ENCODE results near the gene PRODH. TPM values are rescaled to one million over a fixed set of nuclear protein-coding genes. Genes with fewer than 3 reads are reported as not detected.
"Not testable (repeated sequence)": the region's sequence is repeated elsewhere in the genome, so short reads cannot be mapped to it uniquely, and the experiment has no call there.

PRODH gene
- total RNA-seq, 1 experiment from 2014 or later, result not detected

GRCh38 chr22:18968011-18968749 lies 32.1 kb upstream of the PRODH start:
- no peak for DNase-seq (ENCODE audit: low read depth)

- peak; percentile 38 for DNase-seq (ENCODE audit: low read depth)
These were observed 31.4 kb upstream of the PRODH start for GRCh38 chr22:18967391-18968010.

- DNase-seq (ENCODE audit: low read depth), result peak; percentile 4
These were observed 30.7 kb upstream of the PRODH start for GRCh38 chr22:18966748-18967147.

GRCh38 chr22:18965526-18966421 lies 29.7 kb upstream of the PRODH start:
- DNase-seq (ENCODE audit: low read depth), result no peak

- DNase-seq (ENCODE audit: low read depth), result not testable (repeated sequence)
These were observed 28.6 kb upstream of the PRODH start for GRCh38 chr22:18964501-18965265.

GRCh38 chr22:18964051-18964450 lies 28.0 kb upstream of the PRODH start:
- not testable (repeated sequence) for DNase-seq (ENCODE audit: low read depth)

- no peak for DNase-seq (ENCODE audit: low read depth)
These were observed 26.2 kb upstream of the PRODH start for GRCh38 chr22:18962308-18962635.

- DNase-seq (ENCODE audit: low read depth), result not testable (repeated sequence)
These were observed 25.7 kb upstream of the PRODH start for GRCh38 chr22:18961632-18962307.

GRCh38 chr22:18961201-18961600 lies 25.1 kb upstream of the PRODH start:
- DNase-seq (ENCODE audit: low read depth), result not testable (repeated sequence)

- DNase-seq (ENCODE audit: low read depth), result not testable (repeated sequence)
These were observed 24.2 kb upstream of the PRODH start for GRCh38 chr22:18960166-18960820.

- not testable (repeated sequence) for DNase-seq (ENCODE audit: low read depth)
These were observed 23.6 kb upstream of the PRODH start for GRCh38 chr22:18959741-18960140.

- not testable (repeated sequence) for DNase-seq (ENCODE audit: low read depth)
These were observed 23.2 kb upstream of the PRODH start for GRCh38 chr22:18959266-18959665.

- DNase-seq (ENCODE audit: low read depth), result peak; percentile 4
These were observed 22.6 kb upstream of the PRODH start for GRCh38 chr22:18958738-18959137.

- DNase-seq (ENCODE audit: low read depth), result not testable (repeated sequence)
These were observed 22.2 kb upstream of the PRODH start for GRCh38 chr22:18958321-18958705.

GRCh38 chr22:18957621-18958320 lies 21.7 kb upstream of the PRODH start:
- DNase-seq (ENCODE audit: low read depth), result not testable (repeated sequence)

GRCh38 chr22:18956956-18957355 lies 20.9 kb upstream of the PRODH start:
- DNase-seq (ENCODE audit: low read depth), result not testable (repeated sequence)

GRCh38 chr22:18956121-18956895 lies 20.2 kb upstream of the PRODH start:
- not testable (repeated sequence) for DNase-seq (ENCODE audit: low read depth)

- no peak for DNase-seq (ENCODE audit: low read depth)
These were observed 19.6 kb upstream of the PRODH start for GRCh38 chr22:18955696-18956095.
